ENCODE data around the gene FHL2. TPM values are rescaled to one million over a fixed set of nuclear protein-coding genes. Genes with fewer than 3 reads are reported as not detected.

Gene FHL2
- total RNA-seq, 4 donors from 2014 or later = 23.3 to 88.3 (median 33.6) TPM

- TF ChIP-seq, protein P1, sequence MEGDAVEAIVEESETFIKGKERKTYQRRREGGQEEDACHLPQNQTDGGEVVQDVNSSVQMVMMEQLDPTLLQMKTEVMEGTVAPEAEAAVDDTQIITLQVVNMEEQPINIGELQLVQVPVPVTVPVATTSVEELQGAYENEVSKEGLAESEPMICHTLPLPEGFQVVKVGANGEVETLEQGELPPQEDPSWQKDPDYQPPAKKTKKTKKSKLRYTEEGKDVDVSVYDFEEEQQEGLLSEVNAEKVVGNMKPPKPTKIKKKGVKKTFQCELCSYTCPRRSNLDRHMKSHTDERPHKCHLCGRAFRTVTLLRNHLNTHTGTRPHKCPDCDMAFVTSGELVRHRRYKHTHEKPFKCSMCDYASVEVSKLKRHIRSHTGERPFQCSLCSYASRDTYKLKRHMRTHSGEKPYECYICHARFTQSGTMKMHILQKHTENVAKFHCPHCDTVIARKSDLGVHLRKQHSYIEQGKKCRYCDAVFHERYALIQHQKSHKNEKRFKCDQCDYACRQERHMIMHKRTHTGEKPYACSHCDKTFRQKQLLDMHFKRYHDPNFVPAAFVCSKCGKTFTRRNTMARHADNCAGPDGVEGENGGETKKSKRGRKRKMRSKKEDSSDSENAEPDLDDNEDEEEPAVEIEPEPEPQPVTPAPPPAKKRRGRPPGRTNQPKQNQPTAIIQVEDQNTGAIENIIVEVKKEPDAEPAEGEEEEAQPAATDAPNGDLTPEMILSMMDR (IDR thresholded peaks at IDR 0.05) = no peak
- DNase-seq (ENCODE audit: low spot score) = no peak
- no peak for ATAC-seq (ENCODE audit: low FRiP score)
These were observed 22.2 kb upstream of the FHL2 start for GRCh38 chr2:105421053-105421452.

DNA sequence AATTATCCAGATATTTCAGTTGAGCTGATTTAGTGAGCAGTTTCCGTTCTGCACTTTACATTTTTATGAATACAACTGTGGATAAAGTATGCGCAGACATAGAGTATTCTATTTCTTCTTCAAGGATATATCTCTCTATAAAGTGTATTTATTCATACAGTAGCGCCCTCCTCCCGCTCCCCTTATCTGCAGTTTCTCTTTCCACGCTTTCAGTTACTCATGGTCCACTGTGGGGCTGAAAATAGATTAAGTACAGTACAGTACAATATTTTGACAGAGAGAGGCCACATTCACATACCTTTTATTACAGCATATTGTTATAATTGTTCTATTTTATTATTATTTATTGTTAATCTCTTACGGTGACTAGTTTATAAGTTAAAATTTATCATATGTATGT lies 19.7 kb upstream of the FHL2 start:
- TF ChIP-seq, protein P1 (IDR thresholded peaks at IDR 0.05) = no peak
- DNase-seq (ENCODE audit: low spot score) (no peak), ATAC-seq (ENCODE audit: low FRiP score) (no peak)

DNA sequence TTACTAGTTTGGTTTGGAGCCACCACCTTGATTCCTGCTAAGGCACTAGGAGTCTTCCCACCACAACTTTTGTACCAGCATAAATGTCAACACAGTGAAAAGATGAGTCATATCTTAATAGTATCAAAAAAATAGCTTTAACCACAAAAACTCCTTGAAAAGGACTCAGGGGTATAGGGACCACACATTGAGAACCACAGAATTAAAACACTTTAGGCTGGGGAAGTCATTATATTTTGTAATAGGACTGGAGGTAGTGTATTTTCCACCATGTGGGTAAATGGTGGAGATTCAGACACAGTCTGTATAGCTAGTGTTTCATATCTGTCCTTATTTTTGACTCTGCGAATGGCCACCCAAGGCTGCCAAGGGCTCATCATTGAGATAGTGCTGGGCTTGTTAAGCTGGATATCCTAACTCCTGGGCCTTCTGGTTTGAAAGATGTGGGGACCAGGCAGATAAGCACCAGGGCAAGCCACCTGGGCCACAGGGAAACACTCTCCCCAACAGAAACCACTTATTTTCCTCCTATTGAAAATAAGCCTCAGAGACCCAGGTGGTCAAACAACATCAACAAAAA lies 19.1 kb upstream of the FHL2 start:
- DNase-seq (ENCODE audit: low spot score) = no peak
- TF ChIP-seq, protein P1 (IDR thresholded peaks at IDR 0.05) = no peak
- ATAC-seq (ENCODE audit: low FRiP score) = no peak

GRCh38 chr2:105416156-105416555 lies 17.3 kb upstream of the FHL2 start:
- ATAC-seq (ENCODE audit: low FRiP score) = no peak
- TF ChIP-seq, protein P1 (IDR thresholded peaks at IDR 0.05) = no peak
- DNase-seq (ENCODE audit: low spot score) = no peak

- TF ChIP-seq, protein P1 (IDR thresholded peaks at IDR 0.05) = no peak
- DNase-seq (ENCODE audit: low spot score) (no peak), ATAC-seq (ENCODE audit: low FRiP score) (no peak)
These were observed 16.2 kb upstream of the FHL2 start for GRCh38 chr2:105415007-105415406.

DNA sequence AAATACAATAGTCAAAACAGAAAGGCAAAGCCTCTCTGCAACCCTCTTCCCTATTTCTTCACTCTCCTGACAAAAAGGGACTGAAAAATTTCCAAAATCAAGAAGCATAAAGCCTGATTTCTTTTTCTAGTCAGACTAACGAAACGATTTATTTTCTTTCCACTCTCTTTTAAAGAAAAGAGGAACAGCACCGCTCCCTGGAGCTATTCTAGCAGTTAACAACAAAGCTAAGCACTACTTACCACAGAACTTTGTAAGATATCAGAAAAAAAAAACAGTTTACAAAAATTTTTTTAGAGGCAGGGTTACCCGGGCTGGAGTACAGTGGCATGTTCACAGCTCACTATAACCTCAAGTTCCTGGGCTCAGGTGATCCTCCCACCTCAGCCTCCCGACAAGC lies 14.4 kb upstream of the FHL2 start:
- TF ChIP-seq, protein P1 (IDR thresholded peaks at IDR 0.05) = no peak
- ATAC-seq (ENCODE audit: low FRiP score) (no peak), DNase-seq (ENCODE audit: low spot score) (no peak)

DNA sequence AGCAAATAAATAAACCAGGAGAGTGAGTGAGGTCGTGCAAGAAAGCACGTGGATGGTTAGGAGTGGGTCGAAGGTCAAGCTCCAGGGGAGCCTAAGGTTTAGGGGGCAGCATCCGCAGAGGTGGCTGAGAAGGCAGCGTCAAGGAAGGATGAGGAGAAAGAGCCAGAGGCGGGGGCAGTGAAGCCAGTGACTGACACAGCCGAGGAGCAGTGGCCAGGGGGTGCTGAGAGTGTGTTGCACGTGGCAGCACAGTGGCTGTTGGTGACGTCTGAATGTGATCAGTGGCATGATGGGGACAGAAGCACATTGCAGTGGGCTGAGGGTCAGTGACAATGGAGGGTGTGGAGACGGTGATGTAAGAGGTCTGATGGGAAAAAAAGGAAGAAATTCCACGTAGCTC lies 13.7 kb upstream of the FHL2 start:
- ATAC-seq (ENCODE audit: low FRiP score) = no peak
- TF ChIP-seq, protein P1 (IDR thresholded peaks at IDR 0.05) = no peak
- DNase-seq (ENCODE audit: low spot score) = no peak

Measured in omental fat pad (tissue), 4 donors.